SK-N-SH treated with all-trans-retinoic acid at 6 μM for 48 hours (cell line): Measurements from ENCODE around the gene CCSER1.
A peak's percentile ranks its signal among the peaks of the same experiment; 100 is the strongest.

Experiments
- ATAC-seq: fragments of 200-7000 bp; cut with Tn5 transposase; 3 replicates; pipeline ENCODE4 v1.9.1; 2020; ENCODE audit warnings: mild to moderate bottlenecking, moderate library complexity
- ARNTL ChIP-seq: fragments of 450-650 bp; formaldehyde crosslinking; IDR thresholded peaks from 2 replicates; pipeline ENCODE4 v1.5.0; 2020; ENCODE audit warnings: low read depth, mild to moderate bottlenecking, moderate library complexity, borderline replicate concordance
- BACH2 ChIP-seq: fragments of 250-450 bp; sonication (Bioruptor Pico); IDR thresholded peaks from 2 replicates; pipeline ENCODE4 v1.9.0; 2021; ENCODE audit warnings: mild to moderate bottlenecking, borderline replicate concordance
- CREB5 ChIP-seq: fragments of 250-450 bp; sonication (Bioruptor Pico); IDR thresholded peaks from 2 replicates; pipeline ENCODE4 v1.5.1; 2020; ENCODE audit warnings: low read depth, mild to moderate bottlenecking, moderate library complexity
- CSRNP3 ChIP-seq: fragments of 250-450 bp; sonication (Bioruptor Pico); IDR thresholded peaks from 2 replicates; pipeline ENCODE4 v1.5.1; 2021; ENCODE audit warnings: mild to moderate bottlenecking, moderate library complexity
- GLIS3 ChIP-seq: fragments of 250-450 bp; sonication (Bioruptor Pico); IDR thresholded peaks from 2 replicates; pipeline ENCODE4 v1.5.0; 2020; ENCODE audit warnings: mild to moderate bottlenecking, moderate library complexity
- ISL1 ChIP-seq: fragments of 250-450 bp; sonication (Bioruptor Pico); IDR thresholded peaks from 2 replicates; pipeline ENCODE4 v2.1.2; 2022; ENCODE audit warnings: mild to moderate bottlenecking, moderate library complexity
- RARB ChIP-seq: fragments of 250-450 bp; sonication (Bioruptor Pico); IDR thresholded peaks from 2 replicates; pipeline ENCODE4 v1.8.0; 2021; ENCODE audit warnings: mild to moderate bottlenecking, moderate library complexity
- SNAI2 ChIP-seq: fragments of 250-450 bp; sonication (Bioruptor Pico); IDR thresholded peaks from 2 replicates; pipeline ENCODE4 v1.5.0; 2020; ENCODE audit warnings: mild to moderate bottlenecking, moderate library complexity
- TCF4 ChIP-seq: fragments of 250-450 bp; sonication (Bioruptor Pico); IDR thresholded peaks from 2 replicates; pipeline ENCODE4 v1.8.0; 2021; ENCODE audit warnings: mild to moderate bottlenecking, moderate library complexity, borderline replicate concordance
- TOX ChIP-seq: fragments of 250-450 bp; sonication (Bioruptor Pico); IDR thresholded peaks from 2 replicates; pipeline ENCODE4 v1.8.0; 2021; ENCODE audit warnings: mild to moderate bottlenecking, moderate library complexity, borderline replicate concordance
- ZC3H10 ChIP-seq: fragments of 250-450 bp; sonication (Bioruptor Pico); IDR thresholded peaks from 2 replicates; pipeline ENCODE4 v1.5.1; 2021; ENCODE audit warnings: mild to moderate bottlenecking, moderate library complexity
- ZFP3 ChIP-seq: fragments of 250-450 bp; sonication (Bioruptor Pico); IDR thresholded peaks from 2 replicates; pipeline ENCODE4 v1.5.0; 2020; ENCODE audit warnings: mild to moderate bottlenecking, moderate library complexity
- ZFP30 ChIP-seq: fragments of 450-650 bp; formaldehyde crosslinking; IDR thresholded peaks from 2 replicates; pipeline ENCODE4 v1.5.0; 2022; ENCODE audit warnings: mild to moderate bottlenecking, moderate library complexity
- ZNF565 ChIP-seq: fragments of 450-650 bp; formaldehyde crosslinking; conservative IDR thresholded peaks from 2 replicates; pipeline ENCODE4 v1.5.0; 2020; ENCODE audit warnings: low read depth, mild to moderate bottlenecking, moderate library complexity
- ZNF70 ChIP-seq: fragments of 450-650 bp; formaldehyde crosslinking; IDR thresholded peaks from 2 replicates; pipeline ENCODE4 v1.5.0; 2020; ENCODE audit warnings: mild to moderate bottlenecking, moderate library complexity
- ZNF8 ChIP-seq: fragments of 450-650 bp; formaldehyde crosslinking; IDR thresholded peaks from 2 replicates; pipeline ENCODE4 v1.5.0; 2020; ENCODE audit warnings: mild to moderate bottlenecking, moderate library complexity
- TF ChIP-seq, protein P1 (sequence below): fragments of 250-450 bp; sonication (Bioruptor Pico); IDR thresholded peaks from 2 replicates; pipeline ENCODE4 v1.5.0; 2020; ENCODE audit warnings: mild to moderate bottlenecking, moderate library complexity
- TF ChIP-seq, protein P2 (sequence below): fragments of 250-450 bp; sonication (Bioruptor Pico); IDR thresholded peaks from 2 replicates; pipeline ENCODE4 v1.8.0; 2020; ENCODE audit warnings: mild to moderate bottlenecking, moderate library complexity, borderline replicate concordance

Gene CCSER1

DNA sequence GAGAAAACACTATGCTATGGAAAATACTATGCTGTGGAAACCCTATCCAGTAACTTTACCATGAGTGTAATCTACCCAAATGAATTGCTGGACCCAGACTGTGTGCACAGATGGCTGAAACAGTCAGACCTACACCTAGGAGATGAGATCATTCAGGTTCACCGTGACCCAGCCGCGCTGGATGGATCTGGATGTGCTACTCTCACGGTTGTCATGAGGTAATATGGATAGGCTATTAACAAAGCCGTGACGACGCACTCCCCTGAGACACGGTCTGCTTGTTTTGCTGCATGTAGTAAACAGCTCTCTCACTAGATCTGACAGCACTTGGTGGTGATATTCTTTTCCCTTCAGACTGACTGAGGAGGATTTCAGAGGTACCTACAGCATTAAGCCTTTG is 1344.1 kb downstream of the CCSER1 start (continued):
- TF ChIP-seq, protein P1, sequence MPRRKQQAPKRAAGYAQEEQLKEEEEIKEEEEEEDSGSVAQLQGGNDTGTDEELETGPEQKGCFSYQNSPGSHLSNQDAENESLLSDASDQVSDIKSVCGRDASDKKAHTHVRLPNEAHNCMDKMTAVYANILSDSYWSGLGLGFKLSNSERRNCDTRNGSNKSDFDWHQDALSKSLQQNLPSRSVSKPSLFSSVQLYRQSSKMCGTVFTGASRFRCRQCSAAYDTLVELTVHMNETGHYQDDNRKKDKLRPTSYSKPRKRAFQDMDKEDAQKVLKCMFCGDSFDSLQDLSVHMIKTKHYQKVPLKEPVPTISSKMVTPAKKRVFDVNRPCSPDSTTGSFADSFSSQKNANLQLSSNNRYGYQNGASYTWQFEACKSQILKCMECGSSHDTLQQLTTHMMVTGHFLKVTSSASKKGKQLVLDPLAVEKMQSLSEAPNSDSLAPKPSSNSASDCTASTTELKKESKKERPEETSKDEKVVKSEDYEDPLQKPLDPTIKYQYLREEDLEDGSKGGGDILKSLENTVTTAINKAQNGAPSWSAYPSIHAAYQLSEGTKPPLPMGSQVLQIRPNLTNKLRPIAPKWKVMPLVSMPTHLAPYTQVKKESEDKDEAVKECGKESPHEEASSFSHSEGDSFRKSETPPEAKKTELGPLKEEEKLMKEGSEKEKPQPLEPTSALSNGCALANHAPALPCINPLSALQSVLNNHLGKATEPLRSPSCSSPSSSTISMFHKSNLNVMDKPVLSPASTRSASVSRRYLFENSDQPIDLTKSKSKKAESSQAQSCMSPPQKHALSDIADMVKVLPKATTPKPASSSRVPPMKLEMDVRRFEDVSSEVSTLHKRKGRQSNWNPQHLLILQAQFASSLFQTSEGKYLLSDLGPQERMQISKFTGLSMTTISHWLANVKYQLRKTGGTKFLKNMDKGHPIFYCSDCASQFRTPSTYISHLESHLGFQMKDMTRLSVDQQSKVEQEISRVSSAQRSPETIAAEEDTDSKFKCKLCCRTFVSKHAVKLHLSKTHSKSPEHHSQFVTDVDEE (CRISPR knock-in tag): no peak
- TF ChIP-seq CREB5 (CRISPR knock-in tag): no peak
- TF ChIP-seq ZFP30 (CRISPR knock-in tag): no peak
- TF ChIP-seq ZC3H10: no peak
- TF ChIP-seq ARNTL (CRISPR knock-in tag): no peak
- TF ChIP-seq, all 23 proteins: peak for 0

DNA sequence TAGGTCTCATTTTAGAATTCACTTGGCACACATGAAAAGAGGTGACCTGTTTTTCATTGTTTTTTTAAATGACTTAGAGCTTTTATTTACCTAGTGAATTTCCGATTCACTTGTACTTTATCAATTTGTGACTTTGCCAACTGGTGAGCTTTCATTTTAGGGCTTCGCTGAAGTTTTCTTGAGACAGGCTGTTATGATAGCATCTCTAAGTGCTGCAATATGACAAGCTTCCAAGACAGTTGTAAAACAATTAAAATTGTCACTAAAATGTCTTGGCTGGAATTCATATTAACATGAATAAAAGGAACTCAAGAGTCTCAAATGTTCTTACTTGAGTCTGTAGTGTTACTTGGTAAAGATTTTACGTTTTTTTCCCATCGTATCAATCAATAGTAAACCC is 1344.9 kb downstream of the CCSER1 start:
- ATAC-seq: no peak
- TF ChIP-seq BACH2 (CRISPR knock-in tag) (no peak), TCF4 (CRISPR knock-in tag) (no peak), RARB (CRISPR knock-in tag) (no peak), CREB5 (CRISPR knock-in tag) (no peak), GLIS3 (no peak), ZNF70 (CRISPR knock-in tag) (no peak), ISL1 (0 out of 2 replicates have a peak, but pooled peaks have one; percentile 21), ZNF565 (no peak)
- TF ChIP-seq, all 23 proteins: peak for 1

- TF ChIP-seq RARB (CRISPR knock-in tag) (no peak), CSRNP3 (CRISPR knock-in tag) (no peak), GLIS3 (no peak), ZFP3 (CRISPR knock-in tag) (no peak), ARNTL (CRISPR knock-in tag) (no peak), TOX (no peak)
- no peak for ATAC-seq
Measured at GRCh38 chr4:91485415-91485814, 1358.2 kb downstream of the CCSER1 start.

DNA sequence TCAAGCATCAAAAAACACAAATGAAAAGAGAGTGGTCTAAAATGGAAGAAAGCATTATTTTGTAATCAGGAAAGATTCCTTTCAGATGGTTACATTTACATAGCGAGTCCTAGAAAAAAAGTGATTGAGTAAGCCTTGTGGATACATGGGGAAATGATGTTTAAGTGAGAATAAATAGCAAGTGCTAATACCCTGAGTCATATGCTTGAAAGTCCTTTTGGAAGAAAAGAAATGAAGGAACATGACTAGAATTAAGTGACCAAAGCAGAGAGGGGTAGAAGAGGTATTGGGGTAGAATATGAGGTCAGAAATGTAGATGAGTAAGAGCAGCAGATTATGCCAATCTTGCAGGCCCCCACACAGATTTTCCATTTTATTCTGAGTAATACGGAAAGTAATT is 1361.8 kb downstream of the CCSER1 start:
- ATAC-seq: no peak
- TF ChIP-seq RARB (CRISPR knock-in tag) (no peak), ZNF565 (no peak), ZNF70 (CRISPR knock-in tag) (no peak), CSRNP3 (CRISPR knock-in tag) (no peak), TOX (no peak), TCF4 (CRISPR knock-in tag) (no peak), ZFP3 (CRISPR knock-in tag) (no peak), ZC3H10 (no peak), CREB5 (CRISPR knock-in tag) (no peak), SNAI2 (no peak), ZNF8 (no peak)
- TF ChIP-seq, protein P2, sequence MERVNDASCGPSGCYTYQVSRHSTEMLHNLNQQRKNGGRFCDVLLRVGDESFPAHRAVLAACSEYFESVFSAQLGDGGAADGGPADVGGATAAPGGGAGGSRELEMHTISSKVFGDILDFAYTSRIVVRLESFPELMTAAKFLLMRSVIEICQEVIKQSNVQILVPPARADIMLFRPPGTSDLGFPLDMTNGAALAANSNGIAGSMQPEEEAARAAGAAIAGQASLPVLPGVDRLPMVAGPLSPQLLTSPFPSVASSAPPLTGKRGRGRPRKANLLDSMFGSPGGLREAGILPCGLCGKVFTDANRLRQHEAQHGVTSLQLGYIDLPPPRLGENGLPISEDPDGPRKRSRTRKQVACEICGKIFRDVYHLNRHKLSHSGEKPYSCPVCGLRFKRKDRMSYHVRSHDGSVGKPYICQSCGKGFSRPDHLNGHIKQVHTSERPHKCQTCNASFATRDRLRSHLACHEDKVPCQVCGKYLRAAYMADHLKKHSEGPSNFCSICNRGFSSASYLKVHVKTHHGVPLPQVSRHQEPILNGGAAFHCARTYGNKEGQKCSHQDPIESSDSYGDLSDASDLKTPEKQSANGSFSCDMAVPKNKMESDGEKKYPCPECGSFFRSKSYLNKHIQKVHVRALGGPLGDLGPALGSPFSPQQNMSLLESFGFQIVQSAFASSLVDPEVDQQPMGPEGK (CRISPR knock-in tag): no peak
